RWPE2 (cell line): ENCODE measurements around the gene MYLK4.
A peak's percentile ranks its signal among the peaks of the same experiment; 100 is the strongest.

ENCODE experiments used
- ATAC-seq: fragments of 200-7000 bp; cut with Tn5 transposase; 3 replicates; pipeline ENCODE4 v1.9.1; 2021; ENCODE audit warnings: low read depth
- DNase-seq: peaks from one replicate; pipeline ENCODE4 v3.0.0-alpha.2; 2020; ENCODE audit warnings: low spot score
- H3K27ac ChIP-seq: fragments of 450-650 bp; 2 replicates; pipeline ENCODE4 v1.5.1; 2017; ENCODE audit warnings: mild to moderate bottlenecking; ENCODE audit not compliant: poor library complexity, severe bottlenecking
- H3K27me3 ChIP-seq: fragments of 250-450 bp; sonication (Bioruptor Pico); 2 replicates; pipeline ENCODE4 v1.5.1; 2021; ENCODE audit warnings: mild to moderate bottlenecking, moderate library complexity; ENCODE audit not compliant: insufficient read depth, poor library complexity, severe bottlenecking
- H3K36me3 ChIP-seq: fragments of 250-450 bp; sonication (Bioruptor Pico); 2 replicates; pipeline ENCODE4 v1.5.1; 2020; ENCODE audit warnings: low read depth, mild to moderate bottlenecking, moderate library complexity
- H3K4me1 ChIP-seq: fragments of 250-450 bp; sonication (Bioruptor Pico); 2 replicates; pipeline ENCODE4 v1.5.1; 2021; ENCODE audit warnings: mild to moderate bottlenecking, moderate library complexity; ENCODE audit not compliant: insufficient read depth, poor library complexity, severe bottlenecking
- H3K4me3 ChIP-seq: fragments of 250-450 bp; sonication (Bioruptor Pico); 2 replicates; pipeline ENCODE4 v1.5.1; 2021; ENCODE audit warnings: mild to moderate bottlenecking, moderate library complexity; ENCODE audit not compliant: severe bottlenecking
- H3K9me3 ChIP-seq: fragments of 250-450 bp; sonication (Bioruptor Pico); 2 replicates; pipeline ENCODE4 v1.5.1; 2021; ENCODE audit warnings: mild to moderate bottlenecking, moderate library complexity; ENCODE audit not compliant: severe bottlenecking
- CTCF ChIP-seq: fragments of 450-650 bp; IDR thresholded peaks from one replicate; pipeline ENCODE4 v1.5.1; 2017; ENCODE audit warnings: mild to moderate bottlenecking, moderate library complexity; ENCODE audit not compliant: poor library complexity, severe bottlenecking

MYLK4 gene

GRCh38 chr6:2795956-2796355 lies 45.2 kb upstream of the MYLK4 start:
- DNase-seq: no peak

GRCh38 chr6:2795162-2795561 lies 44.4 kb upstream of the MYLK4 start:
- ATAC-seq (no peak), DNase-seq (no peak)
- H3K27me3 ChIP-seq: no peaks in the 10 kb centered on the region
- no peak for TF ChIP-seq CTCF
- H3K9me3 ChIP-seq: no peaks in the 10 kb centered on the region
- H3K4me3 ChIP-seq: no peak overlapping the region
- peaks cover 22% of the 10 kb centered on the region for H3K4me1 ChIP-seq
- H3K36me3 ChIP-seq: no peaks in the 10 kb centered on the region; the same call in 1 of the 2 replicates
- H3K27ac ChIP-seq: no peak overlapping the region

More at GRCh38 chr6:2795956-2796355, 45.2 kb upstream of the MYLK4 start:
- no peaks in the 10 kb centered on the region for H3K9me3 ChIP-seq
- H3K27ac ChIP-seq: no peak overlapping the region
- no peaks in the 10 kb centered on the region; the same call in 1 of the 2 replicates for H3K36me3 ChIP-seq
- H3K27me3 ChIP-seq: no peaks in the 10 kb centered on the region
- TF ChIP-seq CTCF: no peak
- ATAC-seq: no peak
- H3K4me1 ChIP-seq: peaks cover 19% of the 10 kb centered on the region
- no peak overlapping the region for H3K4me3 ChIP-seq

- Histone ChIP-seq H3K4me1 (peaks cover 22% of the 10 kb centered on the region), H3K36me3 (no peaks in the 10 kb centered on the region; the same call in 1 of the 2 replicates), H3K4me3 (no peak overlapping the region), H3K27me3 (no peaks in the 10 kb centered on the region), H3K27ac (peak overlapping the region; percentile 40), H3K9me3 (no peaks in the 10 kb centered on the region)
- no peak for TF ChIP-seq CTCF
- ATAC-seq (no peak; the same call in 2 of the 3 replicates), DNase-seq (no peak)
Observed at GRCh38 chr6:2794171-2794730, 43.5 kb upstream of the MYLK4 start.

GRCh38 chr6:2793534-2794151 lies 42.9 kb upstream of the MYLK4 start:
- peak; percentile 21; the same call in 1 of the 3 replicates for ATAC-seq
- TF ChIP-seq CTCF: no peak
- no peaks in the 10 kb centered on the region; the same call in 1 of the 2 replicates for H3K36me3 ChIP-seq
- H3K27me3 ChIP-seq: no peaks in the 10 kb centered on the region
- no peak overlapping the region for H3K4me3 ChIP-seq
- H3K4me1 ChIP-seq: peaks cover 22% of the 10 kb centered on the region
- peak overlapping the region; percentile 40 for H3K27ac ChIP-seq
- no peak for DNase-seq
- no peaks in the 10 kb centered on the region for H3K9me3 ChIP-seq
